Measurements from ENCODE around the gene MC5R.

GRCh38 chr18:13810950-13811485, 12.9 kb upstream of the MC5R start:
- TF ChIP-seq CTCF (IDR thresholded peaks at IDR 0.05; ENCODE audit: low read depth, low read length) = no peak
- no peak for TF ChIP-seq POLR2A (IDR thresholded peaks at IDR 0.05; ENCODE audit: extremely low read depth, insufficient read length)
- TF ChIP-seq MYC (IDR thresholded peaks at IDR 0.05; ENCODE audit: low read depth, low read length) = no peak

All from NB4 (cell line).